ENCODE results near the gene ABCB7.
"Not testable (repeated sequence)": the region's sequence is repeated elsewhere in the genome, so short reads cannot be mapped to it uniquely, and the experiment has no call there.

Gene ABCB7

GRCh38 chrX:75086731-75087195, 69.3 kb downstream of the ABCB7 start:
- DNase-seq: no peak

DNA sequence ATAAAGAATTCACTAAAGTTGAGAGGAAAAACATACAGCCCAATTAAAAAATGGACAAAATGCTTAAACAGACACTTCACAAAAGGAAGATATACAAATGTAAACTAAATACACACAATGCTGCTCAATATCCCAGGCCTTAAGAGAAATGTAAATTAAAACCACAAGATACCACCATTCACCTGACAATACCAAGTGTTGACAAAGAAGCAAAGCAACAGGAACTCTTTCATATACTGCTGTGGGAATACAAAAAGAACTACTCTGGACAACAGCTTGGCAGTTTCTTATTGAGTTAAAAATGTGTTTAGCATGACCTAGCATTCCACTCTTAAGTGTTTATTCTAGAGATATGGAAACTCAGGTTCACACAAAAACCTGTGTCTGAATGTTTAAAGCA, 71.3 kb downstream of the ABCB7 start:
- no peak for DNase-seq

- no peak for DNase-seq
Measured at GRCh38 chrX:75076429-75076828, 79.7 kb downstream of the ABCB7 start.

GRCh38 chrX:75074475-75074874, 81.6 kb downstream of the ABCB7 start:
- DNase-seq: no peak

DNA sequence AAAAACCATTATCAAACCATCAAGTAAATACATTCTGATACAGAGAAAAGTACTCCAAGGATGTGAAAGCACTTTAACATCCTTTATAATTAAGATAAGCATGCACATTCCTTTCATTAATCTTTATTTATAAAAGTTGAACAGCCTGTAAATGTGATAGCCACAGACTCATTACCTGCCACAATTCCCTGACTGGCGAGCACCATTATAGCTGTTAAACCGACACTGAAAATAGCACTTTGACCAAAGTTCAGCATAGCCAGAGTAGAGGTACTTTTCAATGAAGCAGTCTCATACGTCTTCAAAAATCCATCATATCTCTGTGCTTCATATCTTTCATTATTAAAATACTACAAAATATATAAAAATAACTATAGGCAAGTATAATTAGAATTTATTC, 84.7 kb downstream of the ABCB7 start:
- no peak for DNase-seq

DNA sequence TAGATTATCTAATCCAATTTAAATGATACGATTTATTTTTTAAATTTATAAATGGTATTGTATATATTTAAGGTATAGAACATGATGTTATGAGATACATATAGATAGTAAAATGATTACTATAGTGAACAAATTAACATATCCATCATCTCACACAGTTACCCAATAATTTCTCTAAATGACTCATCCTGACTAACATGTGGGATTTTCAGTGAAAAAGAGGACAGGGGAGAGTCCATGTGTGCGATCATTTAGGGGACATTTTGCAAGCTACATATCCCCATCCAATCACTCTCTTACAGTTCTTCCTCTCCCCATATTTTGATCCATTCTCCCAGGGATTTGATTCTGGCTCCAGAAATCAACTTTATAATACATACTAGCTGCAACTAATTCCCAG, 88.2 kb downstream of the ABCB7 start:
- no peak for DNase-seq

- DNase-seq: no peak
Measured at GRCh38 chrX:75061701-75062100, 94.4 kb downstream of the ABCB7 start.

DNA sequence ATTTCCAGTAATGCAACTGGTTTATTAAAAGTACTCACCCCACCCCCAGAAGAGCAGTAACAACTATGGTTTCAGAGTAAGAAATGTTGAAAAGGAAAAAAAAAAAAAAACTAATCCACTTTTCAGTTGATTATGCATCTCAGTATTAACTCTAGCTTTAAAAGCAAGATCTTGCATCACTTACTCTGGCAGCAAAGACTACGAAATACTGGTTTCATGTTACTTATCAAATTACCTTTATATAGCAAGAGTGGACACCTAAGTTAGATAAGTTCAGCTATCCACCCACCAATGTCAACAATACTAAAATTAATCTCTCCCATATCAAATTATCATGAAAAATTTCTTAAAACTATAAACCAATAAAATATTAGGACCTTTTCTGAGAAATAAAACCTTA, 105.0 kb downstream of the ABCB7 start:
- DNase-seq: no peak

- DNase-seq: no peak
Measured at GRCh38 chrX:75045369-75045768, 110.7 kb downstream of the ABCB7 start.

DNA sequence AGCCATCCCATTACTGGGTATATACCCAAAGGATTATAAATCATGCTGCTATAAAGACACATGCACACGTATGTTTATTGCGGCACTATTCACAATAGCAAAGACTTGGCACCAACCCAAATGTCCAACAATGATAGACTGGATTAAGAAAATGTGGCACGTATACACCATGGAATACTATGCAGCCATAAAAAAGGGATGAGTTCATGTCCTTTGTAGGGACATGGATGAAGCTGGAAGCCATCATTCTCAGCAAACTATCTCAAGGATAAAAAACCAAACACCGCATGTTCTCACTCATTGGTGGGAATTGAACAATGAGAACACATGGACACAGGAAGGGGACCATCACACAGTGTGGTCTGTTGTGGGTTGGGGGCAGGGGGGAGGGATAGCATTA, 111.9 kb downstream of the ABCB7 start:
- not testable (repeated sequence) for DNase-seq

DNA sequence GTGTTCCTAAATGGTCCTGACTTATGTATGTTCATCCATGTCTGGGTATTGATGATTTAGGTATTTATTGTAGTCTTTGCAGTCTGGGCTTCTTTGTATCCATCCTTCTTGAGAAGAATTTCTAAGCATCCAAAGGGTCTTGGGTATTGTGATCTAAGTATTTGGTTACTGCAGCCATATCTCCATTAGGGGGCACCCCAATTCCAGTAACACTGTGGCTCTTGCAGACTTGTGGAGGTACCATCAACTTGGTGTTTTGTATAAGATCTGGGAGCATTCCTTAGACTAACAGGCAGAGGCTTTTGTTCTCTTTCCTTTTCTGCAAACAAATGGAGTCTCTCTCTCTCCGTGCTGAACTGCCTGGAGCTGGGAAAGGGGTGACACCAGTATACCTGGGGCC, 117.2 kb downstream of the ABCB7 start:
- no peak for DNase-seq
